OCI-LY7 (cell line): ENCODE data around the gene BTBD9. TPM values are rescaled to one million over a fixed set of nuclear protein-coding genes. Genes with fewer than 3 reads are reported as not detected.

Experiments
- BruUV-seq: library from RNA; stranded (reverse); fragments of 400-500 nt; replicated peaks from 2 replicates; lab custom pipeline; 2021; lab: Mats Ljungman, UMichigan
- CTCF ChIA-PET: fragments of 300-600 bp; sonication (Branson Sonifier 250); formaldehyde crosslinking; loops from one replicate; lab custom pipeline; 2022; ENCODE audit warnings: antibody characterized with exemption; ENCODE audit not compliant: unreplicated experiment; lab: Charles Lee
- POLR2A ChIA-PET: fragments of 300-600 bp; sonication (Branson Sonifier 250); formaldehyde crosslinking; loops from one replicate; lab custom pipeline; 2022; ENCODE audit warnings: antibody characterized with exemption; lab: Charles Lee
- DNase-seq: peaks from one replicate; pipeline ENCODE4 v3.0.0-alpha.2; 2015; ENCODE audit warnings: low spot score
- H2AFZ ChIP-seq: fragments of 200-600 bp; sonication (generic), shearing (Covaris generic); 2 replicates; pipeline ENCODE4 v1.6.1; 2014; ENCODE audit warnings: mild to moderate bottlenecking, antibody characterized with exemption, low read length, moderate library complexity
- H3K27ac ChIP-seq: fragments of 200-600 bp; sonication (generic); 2 replicates; pipeline ENCODE4 v1.5.1; 2014; ENCODE audit warnings: mixed run types, low read depth, mild to moderate bottlenecking, moderate library complexity, low read length, inconsistent platforms; ENCODE audit not compliant: poor library complexity, severe bottlenecking
- H3K36me3 ChIP-seq: fragments of 200-600 bp; sonication (generic); 2 replicates; pipeline ENCODE4 v1.6.1; 2014; ENCODE audit warnings: mild to moderate bottlenecking, antibody characterized with exemption, low read length, moderate library complexity, mixed read lengths; ENCODE audit not compliant: insufficient read depth
- H3K4me1 ChIP-seq: fragments of 200-600 bp; sonication (generic); 2 replicates; pipeline ENCODE4 v1.5.1; 2014; ENCODE audit warnings: mild to moderate bottlenecking, low read length; ENCODE audit not compliant: insufficient read depth, poor library complexity, severe bottlenecking
- H3K4me2 ChIP-seq: fragments of 200-600 bp; sonication (generic); 2 replicates; pipeline ENCODE4 v1.6.1; 2014; ENCODE audit warnings: mild to moderate bottlenecking, low read length
- H3K4me3 ChIP-seq: fragments of 200-600 bp; sonication (generic); 2 replicates; pipeline ENCODE4 v1.5.1; 2014; ENCODE audit warnings: mild to moderate bottlenecking, low read depth, low read length; ENCODE audit not compliant: poor library complexity, severe bottlenecking
- H3K79me2 ChIP-seq: fragments of 200-600 bp; sonication (generic); 2 replicates; pipeline ENCODE4 v1.6.1; 2016; ENCODE audit warnings: low read depth, mild to moderate bottlenecking, low read length, moderate library complexity, mixed read lengths; ENCODE audit not compliant: insufficient read depth
- H3K9me2 ChIP-seq: fragments of 200-600 bp; sonication (generic); 2 replicates; pipeline ENCODE4 v1.6.1; 2016; ENCODE audit warnings: mild to moderate bottlenecking, low read length, mixed read lengths; ENCODE audit not compliant: insufficient read depth
- H3K9me3 ChIP-seq: fragments of 200-600 bp; sonication (generic); 2 replicates; pipeline ENCODE4 v1.6.1; 2014; ENCODE audit warnings: mild to moderate bottlenecking, mixed run types, low read length, mixed read lengths
- H4K20me1 ChIP-seq: fragments of 200-600 bp; sonication (generic); 2 replicates; pipeline ENCODE4 v1.6.1; 2014; ENCODE audit warnings: mild to moderate bottlenecking, antibody characterized with exemption, low read length, moderate library complexity, mixed read lengths; ENCODE audit not compliant: insufficient read depth
- CTCF ChIP-seq: fragments of 200-600 bp; sonication (generic); conservative IDR thresholded peaks from 2 replicates; pipeline ENCODE4 v1.5.1; 2014; ENCODE audit warnings: mild to moderate bottlenecking, antibody characterized with exemption, low read length, moderate library complexity, mixed read lengths
- EZH2phosphoT487 ChIP-seq: fragments of 200-600 bp; sonication (generic); IDR thresholded peaks from 2 replicates; pipeline ENCODE4 v1.6.1; 2018; ENCODE audit warnings: low read depth, borderline replicate concordance, mild to moderate bottlenecking, mixed run types, antibody characterized with exemption, low read length, moderate library complexity, mixed read lengths
- intact Hi-C: fragments of 100-400 bp; cut with micrococcal nuclease; formaldehyde crosslinking; loops from one replicate; pipeline ENCODE4 v1.10.0; 2022; ENCODE audit not compliant: unreplicated experiment
- total RNA-seq, 2 experiments: library from RNA; depleted of rRNA in 1 of 2; stranded (reverse); fragments of >200 nt in 1 of 2; shearing (Covaris generic) in 1 of 2; gene quantifications; 2 replicates each; pipeline ENCODE4 v1.2.3, GENCODE V29; 2014 to 2022

The BTBD9 gene
- total RNA-seq, 2 experiments from 2014 or later = 5.9 to 7.3 TPM

- Histone ChIP-seq H3K9me2 (no peaks in the 10 kb centered on the region), H3K9me3 (no peaks in the 10 kb centered on the region), H2AFZ (no peak overlapping the region), H3K4me2 (no peak overlapping the region), H4K20me1 (no peaks in the 10 kb centered on the region), H3K4me3 (no peak overlapping the region), H3K4me1 (no peaks in the 10 kb centered on the region), H3K79me2 (no peaks in the 10 kb centered on the region), H3K36me3 (no peaks in the 10 kb centered on the region), H3K27ac (no peak overlapping the region)
- intact Hi-C loops = loop anchor here (10.0 kb wide), 1 partner anchor 255 kb away; no protein-coding TSS in a partner anchor
- no peak for DNase-seq
- ChIA-PET CTCF (no interaction called here), POLR2A (interaction anchor here (0.6 kb wide), 1 partner anchor 10 kb away, joined by 3 read pairs; no protein-coding TSS in a partner anchor)
- BruUV-seq = no TSS peak
- TF ChIP-seq CTCF (no peak), EZH2phosphoT487 (no peak)
Measured at GRCh38 chr6:38239719-38240451, 399.8 kb downstream of the BTBD9 start.

GRCh38 chr6:38236631-38237030 is 403.1 kb downstream of the BTBD9 start:
- no peak for TF ChIP-seq CTCF
- no peak for TF ChIP-seq EZH2phosphoT487
- Histone ChIP-seq H3K4me1 (no peaks in the 10 kb centered on the region), H3K27ac (no peak overlapping the region), H3K36me3 (no peaks in the 10 kb centered on the region), H3K4me2 (no peak overlapping the region), H2AFZ (no peak overlapping the region), H3K4me3 (no peak overlapping the region), H4K20me1 (no peaks in the 10 kb centered on the region), H3K9me2 (no peaks in the 10 kb centered on the region), H3K79me2 (no peaks in the 10 kb centered on the region), H3K9me3 (no peaks in the 10 kb centered on the region)
- CTCF ChIA-PET = no interaction called here
- no peak for DNase-seq
- BruUV-seq = no TSS peak
- POLR2A ChIA-PET = interaction anchor here (0.7 kb wide), 1 partner anchor 14 kb away, joined by 3 read pairs; no protein-coding TSS in a partner anchor
- intact Hi-C loops = loop anchor here (10.0 kb wide), 1 partner anchor 258 kb away; no protein-coding TSS in a partner anchor
